Pulmonary artery endothelial cell (primary cell): ENCODE measurements around the gene ABAT. TPM values are rescaled to one million over a fixed set of nuclear protein-coding genes. Genes with fewer than 3 reads are reported as not detected.
"Not testable (repeated sequence)": the region's sequence is repeated elsewhere in the genome, so short reads cannot be mapped to it uniquely, and the experiment has no call there.

ENCODE experiments used
- DNase-seq: peaks from one replicate; pipeline ENCODE4 v3.0.0-alpha.2; 2011; ENCODE audit warnings: low read depth, low spot score
- total RNA-seq: library from RNA; depleted of rRNA; stranded (reverse); fragments of >200 nt; gene quantifications from 2 replicates; pipeline ENCODE4 v1.2.3, GENCODE V29; 2014

ABAT gene
- total RNA-seq, 1 donor from 2014 or later: 1.3 TPM

GRCh38 chr16:8649829-8650554, 24.4 kb upstream of the ABAT start:
- DNase-seq: no peak

- DNase-seq: not testable (repeated sequence)
Measured at GRCh38 chr16:8651958-8652357, 22.5 kb upstream of the ABAT start.

- DNase-seq: no peak
Measured at GRCh38 chr16:8655184-8655717, 19.2 kb upstream of the ABAT start.

- no peak for DNase-seq
Measured at GRCh38 chr16:8656376-8656775, 18.0 kb upstream of the ABAT start.

GRCh38 chr16:8660841-8661301, 13.5 kb upstream of the ABAT start:
- DNase-seq: no peak

GRCh38 chr16:8661703-8662102, 12.7 kb upstream of the ABAT start:
- DNase-seq: no peak

- DNase-seq: no peak
Measured at GRCh38 chr16:8663192-8664089, 11.0 kb upstream of the ABAT start.

- DNase-seq: no peak
Measured at GRCh38 chr16:8665529-8665928, 8.9 kb upstream of the ABAT start.

- DNase-seq: no peak
Measured at GRCh38 chr16:8667492-8667891, 6.9 kb upstream of the ABAT start.

GRCh38 chr16:8668113-8668512, 6.3 kb upstream of the ABAT start:
- DNase-seq: no peak

GRCh38 chr16:8669481-8669880, 4.9 kb upstream of the ABAT start:
- DNase-seq: no peak

GRCh38 chr16:8670014-8670560, 4.3 kb upstream of the ABAT start:
- DNase-seq: no peak

GRCh38 chr16:8673611-8674412, 605 bp upstream of the ABAT start:
- DNase-seq: no peak

GRCh38 chr16:8675183-8676159, 1.1 kb downstream of the ABAT start:
- no peak for DNase-seq

- no peak for DNase-seq
Measured at GRCh38 chr16:8676160-8676547, 1.7 kb downstream of the ABAT start.

GRCh38 chr16:8676737-8677375, 2.4 kb downstream of the ABAT start:
- DNase-seq: no peak

GRCh38 chr16:8677481-8677880, 3.1 kb downstream of the ABAT start:
- DNase-seq: no peak

- no peak for DNase-seq
Measured at GRCh38 chr16:8678068-8678927, 3.9 kb downstream of the ABAT start.

GRCh38 chr16:8679151-8679550, 4.7 kb downstream of the ABAT start:
- no peak for DNase-seq
